H9 (cell line): ENCODE results near the gene ST6GALNAC3. TPM values are rescaled to one million over a fixed set of nuclear protein-coding genes. Genes with fewer than 3 reads are reported as not detected.

ENCODE experiments used
- DNase-seq: peaks from one replicate; pipeline ENCODE4 v3.0.0-alpha.2; 2017
- H2AFZ ChIP-seq: one replicate; pipeline ENCODE4 v1.6.1; 2013; ENCODE audit warnings: mild to moderate bottlenecking, low read length, control low read depth, moderate library complexity
- H2AK5ac ChIP-seq: 2 replicates; pipeline ENCODE4 v1.6.1; 2013; ENCODE audit warnings: low read length, control low read depth, mixed read lengths; ENCODE audit not compliant: insufficient read length
- H2BK120ac ChIP-seq: one replicate; pipeline ENCODE4 v1.6.1; 2013; ENCODE audit warnings: low read depth, mild to moderate bottlenecking, low read length, control low read depth, inconsistent platforms; ENCODE audit not compliant: poor library complexity, severe bottlenecking
- H2BK12ac ChIP-seq: 2 replicates; pipeline ENCODE4 v1.6.1; 2013; ENCODE audit warnings: low read length, control low read depth, mixed read lengths, low read depth; ENCODE audit not compliant: insufficient read length
- H2BK15ac ChIP-seq: 2 replicates; pipeline ENCODE4 v1.6.1; 2013; ENCODE audit warnings: low read depth, low read length, control low read depth
- H2BK20ac ChIP-seq: one replicate; pipeline ENCODE4 v1.6.1; 2013; ENCODE audit warnings: low read depth, mild to moderate bottlenecking, low read length, control low read depth, inconsistent platforms; ENCODE audit not compliant: poor library complexity, severe bottlenecking
- H2BK5ac ChIP-seq: 2 replicates; pipeline ENCODE4 v1.6.1; 2013; ENCODE audit warnings: low read length, control low read depth, mixed read lengths; ENCODE audit not compliant: insufficient read length
- H3K14ac ChIP-seq: 2 replicates; pipeline ENCODE4 v1.6.1; 2013; ENCODE audit warnings: low read length, control low read depth; ENCODE audit not compliant: insufficient read depth
- H3K18ac ChIP-seq: 2 replicates; pipeline ENCODE4 v1.6.1; 2013; ENCODE audit warnings: low read depth, mild to moderate bottlenecking, mixed read lengths, low read length, control low read depth; ENCODE audit not compliant: insufficient read length
- H3K23ac ChIP-seq: 2 replicates; pipeline ENCODE4 v1.6.1; 2013; ENCODE audit warnings: low read length, control low read depth, mixed read lengths, low read depth; ENCODE audit not compliant: insufficient read length
- H3K23me2 ChIP-seq: 2 replicates; pipeline ENCODE4 v1.6.1; 2013; ENCODE audit warnings: low read depth, mild to moderate bottlenecking, mixed read lengths, low read length, control low read depth; ENCODE audit not compliant: insufficient read length, poor library complexity, severe bottlenecking
- H3K27ac ChIP-seq: 2 replicates; pipeline ENCODE4 v1.5.1; 2013; ENCODE audit warnings: low read length, control low read depth, mixed read lengths, low read depth; ENCODE audit not compliant: insufficient read length
- H3K27me3 ChIP-seq: 2 replicates; pipeline ENCODE4 v1.6.1; 2013; ENCODE audit warnings: low read length, control low read depth, inconsistent platforms; ENCODE audit not compliant: insufficient read depth
- H3K4ac ChIP-seq: 2 replicates; pipeline ENCODE4 v1.6.1; 2013; ENCODE audit warnings: low read depth, mild to moderate bottlenecking, control low read depth, inconsistent platforms, low read length, moderate library complexity
- H3K4me1 ChIP-seq: 2 replicates; pipeline ENCODE4 v1.6.1; 2013; ENCODE audit warnings: low read length, control low read depth, inconsistent platforms; ENCODE audit not compliant: insufficient read depth
- H3K4me2 ChIP-seq: 2 replicates; pipeline ENCODE4 v1.6.1; 2013; ENCODE audit warnings: low read length, control low read depth, mixed read lengths; ENCODE audit not compliant: insufficient read length, insufficient read depth
- H3K56ac ChIP-seq: 2 replicates; pipeline ENCODE4 v1.6.1; 2013; ENCODE audit warnings: low read depth, mild to moderate bottlenecking, mixed read lengths, low read length, control low read depth; ENCODE audit not compliant: insufficient read length
- H3K79me1 ChIP-seq: 2 replicates; pipeline ENCODE4 v1.6.1; 2013; ENCODE audit warnings: low read depth, mild to moderate bottlenecking, moderate library complexity, low read length, control low read depth, inconsistent platforms; ENCODE audit not compliant: insufficient read depth, poor library complexity, severe bottlenecking
- H3K79me2 ChIP-seq: 2 replicates; pipeline ENCODE4 v1.6.1; 2013; ENCODE audit warnings: low read length, control low read depth, inconsistent platforms; ENCODE audit not compliant: insufficient read depth
- H3K9ac ChIP-seq: 2 replicates; pipeline ENCODE4 v1.6.1; 2013; ENCODE audit warnings: low read length, control low read depth, mixed read lengths; ENCODE audit not compliant: insufficient read length; ENCODE audit errors: extremely low read depth
- H3K9me3 ChIP-seq: one replicate; pipeline ENCODE4 v1.6.1; 2013; ENCODE audit warnings: low read depth, low read length, inconsistent platforms; ENCODE audit not compliant: control insufficient read depth
- H3T11ph ChIP-seq: one replicate; pipeline ENCODE4 v1.6.1; 2013; ENCODE audit warnings: mild to moderate bottlenecking, low read length, control low read depth, inconsistent platforms
- H4K20me1 ChIP-seq: one replicate; pipeline ENCODE4 v1.6.1; 2013; ENCODE audit not compliant: control insufficient read depth, insufficient read length, insufficient read depth
- H4K5ac ChIP-seq: 2 replicates; pipeline ENCODE4 v1.6.1; 2013; ENCODE audit warnings: low read depth, mild to moderate bottlenecking, mixed read lengths, low read length, control low read depth; ENCODE audit not compliant: insufficient read length
- H4K8ac ChIP-seq: replicated peaks from 2 replicates; pipeline ENCODE4 v1.6.1; 2013; ENCODE audit warnings: low read length, control low read depth, mixed read lengths, low read depth; ENCODE audit not compliant: insufficient read length
- H4K91ac ChIP-seq: 2 replicates; pipeline ENCODE4 v1.6.1; 2013; ENCODE audit warnings: low read depth, mild to moderate bottlenecking, moderate library complexity, mixed read lengths, low read length, control low read depth; ENCODE audit not compliant: insufficient read length
- H3K27ac Mint-ChIP-seq, 3 experiments: 2 replicates in 2 of 3; 3 replicates in 1 of 3; pipeline ENCODE4 v1.8.0; 2020 to 2021; ENCODE audit warnings: mixed read lengths in 3 of 3, mild to moderate bottlenecking in 1 of 3, moderate library complexity in 1 of 3
- H3K27me3 Mint-ChIP-seq: 2 replicates; pipeline ENCODE4 v1.8.0; 2021; ENCODE audit warnings: low read depth, mild to moderate bottlenecking, moderate library complexity, mixed read lengths
- H3K36me3 Mint-ChIP-seq, 3 experiments: 2 replicates in 2 of 3; 3 replicates in 1 of 3; pipeline ENCODE4 v1.8.0; 2020 to 2021; ENCODE audit warnings: low read depth in 3 of 3, mixed read lengths in 3 of 3; ENCODE audit not compliant: insufficient read depth in 1 of 3
- H3K4me1 Mint-ChIP-seq, 2 experiments: 2 replicates each; pipeline ENCODE4 v1.8.0; 2020; ENCODE audit warnings: mixed read lengths in 2 of 2
- H3K4me3 Mint-ChIP-seq, 2 experiments: 2 replicates in 1 of 2; 3 replicates in 1 of 2; pipeline ENCODE4 v1.8.0; 2020 to 2021; ENCODE audit warnings: mild to moderate bottlenecking in 2 of 2, mixed read lengths in 2 of 2, moderate library complexity in 1 of 2
- H3K9me3 Mint-ChIP-seq, 2 experiments: 2 replicates in 1 of 2; 3 replicates in 1 of 2; pipeline ENCODE4 v1.8.0; 2020; ENCODE audit warnings: mild to moderate bottlenecking in 2 of 2, mixed read lengths in 2 of 2, moderate library complexity in 1 of 2
- CTCF ChIP-seq: fragments of 200-600 bp; sonication (generic); conservative IDR thresholded peaks from 3 replicates; pipeline ENCODE4 v1.8.0; 2021; ENCODE audit warnings: antibody characterized with exemption, mild to moderate bottlenecking
- WGBS: extraction: QIAGEN DNeasy Blood & Tissue Kit; methylation state at CpG from one replicate; pipeline ENCODE4 v1.1.7; 2013; ENCODE audit warnings: missing lambda C conversion rate, low lambda C conversion rate, mixed read lengths; ENCODE audit not compliant: insufficient read length; ENCODE audit errors: extremely low coverage; 5-methylcytosine and 5-hydroxymethylcytosine counted together
- total RNA-seq: library from RNA; stranded (reverse); gene quantifications from 2 replicates; pipeline ENCODE4 v1.2.1, GENCODE V29; 2021

ST6GALNAC3 gene
- total RNA-seq, 1 experiment from 2014 or later, result 11.2 TPM

DNA sequence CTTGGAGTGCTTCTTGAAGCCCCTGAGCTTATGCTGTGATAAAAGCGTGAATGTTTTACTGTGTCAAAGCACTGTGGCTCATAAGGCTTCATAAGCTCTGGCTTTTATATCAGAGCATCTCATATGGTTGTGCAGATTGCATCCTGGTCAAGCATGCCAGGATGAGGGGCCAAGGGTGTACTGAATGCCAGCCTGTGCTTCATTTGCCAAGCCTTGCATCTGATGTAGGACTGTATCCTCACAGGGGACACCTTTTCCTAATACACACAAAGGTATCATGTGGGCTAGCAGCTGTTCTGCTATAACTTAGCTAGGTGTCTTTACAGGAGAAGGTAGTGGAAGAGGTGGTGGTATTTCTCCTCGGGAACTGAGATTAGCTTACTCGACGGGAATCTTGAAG, 134.7 kb downstream of the ST6GALNAC3 start:
- Histone ChIP-seq H3K18ac (no peak overlapping the region), H2BK120ac (no peak overlapping the region), H2AFZ (no peak overlapping the region), H3K56ac (no peak overlapping the region), H3K23me2 (no peaks in the 10 kb centered on the region), H4K20me1 (no peaks in the 10 kb centered on the region), H3K4ac (no peak overlapping the region), H3K79me2 (no peaks in the 10 kb centered on the region), H4K5ac (no peak overlapping the region), H3K4me1 (no peaks in the 10 kb centered on the region), H2AK5ac (no peak overlapping the region), H2BK15ac (no peak overlapping the region), H3T11ph (no peak overlapping the region), H2BK12ac (no peak overlapping the region), H2BK20ac (no peak overlapping the region), H3K27ac (no peak overlapping the region), H4K91ac (no peak overlapping the region), H4K8ac (no peak overlapping the region), H3K9me3 (no peaks in the 10 kb centered on the region), H2BK5ac (no peak overlapping the region), H3K14ac (no peak overlapping the region), H3K27me3 (no peaks in the 10 kb centered on the region), H3K9ac (no peak overlapping the region), H3K4me2 (no peak overlapping the region), H3K23ac (no peak overlapping the region), H3K79me1 (no peaks in the 10 kb centered on the region)
- Mint-ChIP-seq H3K9me3 (peaks cover 0 to 3% of the 10 kb centered on the region in 2 experiments; a peak in 2 of 5 replicates), H3K27ac (no peak overlapping the region; a peak in 1 of 7 replicates), H3K4me1 (no peaks in the 10 kb centered on the region), H3K36me3 (peaks cover 0 to 8% (median 0%) of the 10 kb centered on the region in 3 experiments; a peak in 3 of 7 replicates), H3K4me3 (no peak overlapping the region), H3K27me3 (no peaks in the 10 kb centered on the region)
- no peak for TF ChIP-seq CTCF
- WGBS, result no CpG with 5 or more reads among the region's 4 CpGs
- DNase-seq, result no peak
